KMS-11 (cell line): ENCODE results near the gene CELF4.

Experiments used
- H2AFZ ChIP-seq: fragments of 200-600 bp; sonication (generic); 2 replicates; pipeline ENCODE4 v1.6.1; 2016; ENCODE audit warnings: antibody characterized with exemption, mixed run types, low read depth
- H3K27ac ChIP-seq: fragments of 200-600 bp; sonication (generic); 2 replicates; pipeline ENCODE4 v1.6.1; 2016; ENCODE audit warnings: mild to moderate bottlenecking, mixed run types
- H3K27me3 ChIP-seq: fragments of 200-600 bp; sonication (generic); 2 replicates; pipeline ENCODE4 v1.6.1; 2017; ENCODE audit warnings: mild to moderate bottlenecking, low read depth, mixed run types, moderate library complexity; ENCODE audit not compliant: insufficient read depth
- H3K36me3 ChIP-seq: fragments of 200-600 bp; sonication (generic); 2 replicates; pipeline ENCODE4 v1.6.1; 2017; ENCODE audit warnings: mild to moderate bottlenecking, mixed run types; ENCODE audit not compliant: insufficient read depth
- H3K4me1 ChIP-seq: fragments of 200-600 bp; sonication (generic); 2 replicates; pipeline ENCODE4 v1.6.1; 2016; ENCODE audit warnings: mild to moderate bottlenecking, low read depth, mixed run types; ENCODE audit not compliant: poor library complexity, severe bottlenecking
- H3K4me2 ChIP-seq: fragments of 200-600 bp; sonication (generic); 2 replicates; pipeline ENCODE4 v1.7.0; 2016; ENCODE audit warnings: mild to moderate bottlenecking, mixed run types
- H3K4me3 ChIP-seq: fragments of 200-600 bp; sonication (generic); IDR thresholded peaks from 2 replicates; pipeline ENCODE4 v1.6.1; 2017; ENCODE audit warnings: low read depth, low read length, mixed read lengths; ENCODE audit not compliant: insufficient read depth
- H3K79me2 ChIP-seq: fragments of 200-600 bp; sonication (generic); 2 replicates; pipeline ENCODE4 v1.6.1; 2016; ENCODE audit warnings: low read depth, mixed run types; ENCODE audit not compliant: insufficient read depth
- H3K9ac ChIP-seq: fragments of 200-600 bp; sonication (generic); 2 replicates; pipeline ENCODE4 v1.6.1; 2016; ENCODE audit warnings: mild to moderate bottlenecking, mixed run types
- H4K20me1 ChIP-seq: fragments of 200-600 bp; sonication (generic); 2 replicates; pipeline ENCODE4 v1.6.1; 2016; ENCODE audit warnings: mild to moderate bottlenecking, mixed run types; ENCODE audit not compliant: insufficient read depth
- TF ChIP-seq, protein P1 (sequence below): fragments of 200-600 bp; sonication (generic); conservative IDR thresholded peaks from 2 replicates; pipeline ENCODE4 v1.6.1; 2017; ENCODE audit warnings: low read depth, mild to moderate bottlenecking, antibody characterized with exemption, low read length, moderate library complexity, mixed read lengths

Gene CELF4

DNA sequence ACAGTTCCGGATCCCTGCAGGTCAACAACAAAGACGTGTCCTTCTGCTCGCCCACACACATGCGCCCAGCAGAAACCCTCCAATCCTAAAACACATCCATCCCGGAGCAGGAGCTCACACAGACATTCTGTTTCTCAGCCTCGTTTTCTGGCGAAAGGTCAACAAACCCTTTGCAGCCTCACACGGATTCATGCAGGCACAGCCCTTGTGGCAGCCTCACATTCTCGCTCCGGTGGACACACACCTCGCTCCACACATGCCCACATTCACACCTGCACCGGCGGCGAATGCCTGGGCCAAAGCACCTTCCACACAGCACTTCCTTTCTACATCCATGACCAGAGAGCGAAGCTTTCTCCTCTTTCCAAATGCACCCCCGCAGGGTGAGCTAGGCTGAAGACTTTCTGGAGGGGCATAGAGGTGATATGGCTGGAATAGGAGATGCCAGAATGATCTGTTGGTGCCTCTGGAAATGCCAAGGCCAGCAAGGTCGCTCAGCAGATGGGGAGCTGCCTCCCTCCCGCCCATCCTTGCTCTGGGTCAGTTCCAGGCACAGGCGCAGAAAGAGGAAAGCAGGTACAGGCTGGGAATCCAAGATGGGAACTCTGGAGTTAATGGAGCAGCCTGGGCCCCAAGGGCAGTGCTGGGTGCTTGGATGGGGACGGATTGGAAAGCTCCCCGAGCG, 88.8 kb downstream of the CELF4 start:
- Histone ChIP-seq H4K20me1 (no peaks in the 10 kb centered on the region), H3K4me1 (no peaks in the 10 kb centered on the region), H3K27me3 (no peaks in the 10 kb centered on the region), H3K36me3 (no peaks in the 10 kb centered on the region), H3K9ac (no peak overlapping the region), H3K27ac (no peak overlapping the region), H2AFZ (no peak overlapping the region), H3K4me3 (no peak overlapping the region), H3K4me2 (no peak overlapping the region), H3K79me2 (no peaks in the 10 kb centered on the region)
- TF ChIP-seq, protein P1, sequence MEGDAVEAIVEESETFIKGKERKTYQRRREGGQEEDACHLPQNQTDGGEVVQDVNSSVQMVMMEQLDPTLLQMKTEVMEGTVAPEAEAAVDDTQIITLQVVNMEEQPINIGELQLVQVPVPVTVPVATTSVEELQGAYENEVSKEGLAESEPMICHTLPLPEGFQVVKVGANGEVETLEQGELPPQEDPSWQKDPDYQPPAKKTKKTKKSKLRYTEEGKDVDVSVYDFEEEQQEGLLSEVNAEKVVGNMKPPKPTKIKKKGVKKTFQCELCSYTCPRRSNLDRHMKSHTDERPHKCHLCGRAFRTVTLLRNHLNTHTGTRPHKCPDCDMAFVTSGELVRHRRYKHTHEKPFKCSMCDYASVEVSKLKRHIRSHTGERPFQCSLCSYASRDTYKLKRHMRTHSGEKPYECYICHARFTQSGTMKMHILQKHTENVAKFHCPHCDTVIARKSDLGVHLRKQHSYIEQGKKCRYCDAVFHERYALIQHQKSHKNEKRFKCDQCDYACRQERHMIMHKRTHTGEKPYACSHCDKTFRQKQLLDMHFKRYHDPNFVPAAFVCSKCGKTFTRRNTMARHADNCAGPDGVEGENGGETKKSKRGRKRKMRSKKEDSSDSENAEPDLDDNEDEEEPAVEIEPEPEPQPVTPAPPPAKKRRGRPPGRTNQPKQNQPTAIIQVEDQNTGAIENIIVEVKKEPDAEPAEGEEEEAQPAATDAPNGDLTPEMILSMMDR, result no peak

DNA sequence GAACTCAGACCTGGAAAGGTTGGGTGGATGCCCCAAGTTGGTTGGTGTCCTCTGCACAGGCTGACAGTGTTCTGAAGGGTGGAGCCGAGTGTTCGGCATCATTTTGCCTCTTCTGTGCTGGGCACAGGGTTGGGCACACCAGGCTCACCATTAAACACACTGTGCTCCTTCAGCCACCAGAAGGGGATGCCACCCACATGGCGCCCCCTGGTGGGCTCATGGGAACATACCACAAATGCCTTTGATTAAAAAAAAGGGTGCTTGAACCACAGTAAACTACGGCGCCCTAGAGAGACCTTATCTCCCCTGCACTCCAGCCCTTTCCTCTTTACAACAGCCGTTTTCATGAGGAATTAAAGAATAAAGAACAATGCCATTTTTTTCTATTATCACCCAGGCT, 89.4 kb downstream of the CELF4 start:
- H3K4me2 ChIP-seq, result no peak overlapping the region
- no peak overlapping the region for H3K27ac ChIP-seq
- no peaks in the 10 kb centered on the region for H3K79me2 ChIP-seq
- H3K36me3 ChIP-seq, result no peaks in the 10 kb centered on the region
- no peaks in the 10 kb centered on the region for H3K27me3 ChIP-seq
- H4K20me1 ChIP-seq, result no peaks in the 10 kb centered on the region
- TF ChIP-seq, protein P1, result peak; percentile 47
- H3K4me1 ChIP-seq, result no peaks in the 10 kb centered on the region
- H3K9ac ChIP-seq, result no peak overlapping the region
- no peak overlapping the region for H3K4me3 ChIP-seq
- H2AFZ ChIP-seq, result no peak overlapping the region

DNA sequence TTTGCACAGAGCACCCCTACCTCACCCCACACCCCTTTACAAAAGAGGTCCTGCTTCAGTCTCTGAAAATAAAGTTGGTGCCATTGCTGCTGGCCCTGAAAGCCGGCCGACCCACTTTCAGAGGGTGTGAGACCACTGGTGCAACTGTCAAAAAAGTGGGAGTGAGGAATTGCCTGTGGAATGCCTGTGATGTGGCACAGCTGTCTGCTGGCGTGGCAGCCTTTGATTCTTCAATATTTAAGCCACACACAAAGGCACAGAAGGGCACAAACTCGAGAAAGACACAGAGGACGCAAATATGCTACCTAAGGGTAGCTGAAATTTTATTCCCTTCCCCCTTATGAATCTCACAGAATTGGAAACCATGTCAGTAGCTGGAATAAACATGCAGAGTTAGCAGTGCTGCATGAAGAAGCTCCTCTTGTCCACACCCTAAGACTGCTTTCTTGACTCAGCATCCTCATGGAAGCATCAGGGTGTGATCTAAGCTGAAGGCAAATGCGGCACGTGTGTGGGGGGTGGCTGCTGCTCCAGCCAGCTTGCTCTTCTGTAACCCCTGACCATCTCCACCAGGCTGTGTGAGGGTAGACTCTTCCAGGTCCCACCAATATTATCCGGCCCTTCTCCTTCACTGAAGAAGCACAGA, 92.3 kb downstream of the CELF4 start:
- TF ChIP-seq, protein P1, result no peak
- no peaks in the 10 kb centered on the region for H3K79me2 ChIP-seq
- H3K9ac ChIP-seq, result no peak overlapping the region
- H4K20me1 ChIP-seq, result no peaks in the 10 kb centered on the region
- no peaks in the 10 kb centered on the region for H3K4me1 ChIP-seq
- H2AFZ ChIP-seq, result no peak overlapping the region
- no peaks in the 10 kb centered on the region for H3K36me3 ChIP-seq
- H3K27ac ChIP-seq, result no peak overlapping the region
- H3K27me3 ChIP-seq, result no peaks in the 10 kb centered on the region
- H3K4me3 ChIP-seq, result no peak overlapping the region
- H3K4me2 ChIP-seq, result no peak overlapping the region

DNA sequence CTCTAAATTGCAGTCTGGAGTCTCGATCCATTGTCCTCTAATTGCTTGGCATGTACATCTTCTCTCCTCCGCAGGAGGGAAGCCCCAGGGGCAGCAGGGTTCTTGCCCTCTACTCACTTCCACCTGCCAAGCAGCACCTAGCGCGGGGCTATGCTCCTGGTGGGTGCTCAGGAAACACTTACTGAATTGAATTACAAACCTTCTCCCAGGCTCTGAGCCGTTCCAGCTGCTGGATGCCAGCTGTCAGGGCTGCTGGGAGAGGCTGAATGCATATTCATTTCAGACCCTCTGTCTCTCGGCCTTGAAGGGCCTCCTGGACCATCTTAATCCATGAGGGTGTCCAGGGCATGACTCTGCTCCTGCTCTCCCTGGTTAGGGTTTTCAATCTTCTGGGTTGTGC, 94.0 kb downstream of the CELF4 start:
- Histone ChIP-seq H4K20me1 (no peaks in the 10 kb centered on the region), H3K9ac (no peak overlapping the region), H2AFZ (no peak overlapping the region), H3K27me3 (no peaks in the 10 kb centered on the region), H3K79me2 (no peaks in the 10 kb centered on the region), H3K4me3 (no peak overlapping the region), H3K4me1 (no peaks in the 10 kb centered on the region), H3K36me3 (no peaks in the 10 kb centered on the region), H3K4me2 (no peak overlapping the region), H3K27ac (no peak overlapping the region)
- TF ChIP-seq, protein P1, result no peak
